Stomach (tissue), 4 donors: ENCODE results near the gene CLEC4C.

Source experiments
- EP300 ChIP-seq: sonication (generic); formaldehyde crosslinking; IDR thresholded peaks from one replicate; pipeline ENCODE4 v1.6.1; 2017; ENCODE audit warnings: antibody characterized with exemption
- POLR2A ChIP-seq, 4 donors: fragments of 450-650 bp; IDR thresholded peaks; one replicate each; pipeline ENCODE4 v1.6.1; 2016; ENCODE audit warnings: antibody characterized with exemption in 4 of 4, control low read depth in 2 of 4, mild to moderate bottlenecking in 1 of 4, moderate library complexity in 1 of 4
- TF ChIP-seq, protein P1 (sequence below), 7 experiments: fragments of 450-650 bp in 4 of 7; fragments of 200-600 bp in 3 of 7; sonication (generic) in 3 of 7; IDR thresholded peaks; one replicate each; pipeline ENCODE4 v1.5.1; 2016 to 2019; ENCODE audit warnings: antibody characterized with exemption in 7 of 7, control low read depth in 2 of 7, mild to moderate bottlenecking in 1 of 7

GRCh38 chr12:7716381-7716780, 30.8 kb downstream of the CLEC4C start:
- TF ChIP-seq EP300 (no peak), POLR2A (IDR thresholded peaks at IDR 0.05) (no peak)
- TF ChIP-seq, protein P1, sequence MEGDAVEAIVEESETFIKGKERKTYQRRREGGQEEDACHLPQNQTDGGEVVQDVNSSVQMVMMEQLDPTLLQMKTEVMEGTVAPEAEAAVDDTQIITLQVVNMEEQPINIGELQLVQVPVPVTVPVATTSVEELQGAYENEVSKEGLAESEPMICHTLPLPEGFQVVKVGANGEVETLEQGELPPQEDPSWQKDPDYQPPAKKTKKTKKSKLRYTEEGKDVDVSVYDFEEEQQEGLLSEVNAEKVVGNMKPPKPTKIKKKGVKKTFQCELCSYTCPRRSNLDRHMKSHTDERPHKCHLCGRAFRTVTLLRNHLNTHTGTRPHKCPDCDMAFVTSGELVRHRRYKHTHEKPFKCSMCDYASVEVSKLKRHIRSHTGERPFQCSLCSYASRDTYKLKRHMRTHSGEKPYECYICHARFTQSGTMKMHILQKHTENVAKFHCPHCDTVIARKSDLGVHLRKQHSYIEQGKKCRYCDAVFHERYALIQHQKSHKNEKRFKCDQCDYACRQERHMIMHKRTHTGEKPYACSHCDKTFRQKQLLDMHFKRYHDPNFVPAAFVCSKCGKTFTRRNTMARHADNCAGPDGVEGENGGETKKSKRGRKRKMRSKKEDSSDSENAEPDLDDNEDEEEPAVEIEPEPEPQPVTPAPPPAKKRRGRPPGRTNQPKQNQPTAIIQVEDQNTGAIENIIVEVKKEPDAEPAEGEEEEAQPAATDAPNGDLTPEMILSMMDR (IDR thresholded peaks at IDR 0.05): no peak
